ENCODE data around the gene TBCCD1. TPM values are rescaled to one million over a fixed set of nuclear protein-coding genes. Genes with fewer than 3 reads are reported as not detected.

TBCCD1 gene
- total RNA-seq (2021) (11.1 and 16.2 TPM in 2 replicates), Bru-seq, nascent RNA (percentile 75 among the genes with signal in this experiment), BruChase-seq, experiment 1, labeled RNA remaining after a 2-hour chase (percentile 68 among the genes with signal in this experiment), BruChase-seq, experiment 2, labeled RNA remaining after a 6-hour chase (percentile 75 among the genes with signal in this experiment)
- long read RNA-seq, transcript TBCCD1-201 (8 exons, 2,441 nt), result major isoform, 33 of 46 reads
- long read RNA-seq, partial matches to known transcripts, result 2 of 46 reads
- long read RNA-seq, other reads (novel, unspliced or antisense), result 8 of 46 reads

DNA sequence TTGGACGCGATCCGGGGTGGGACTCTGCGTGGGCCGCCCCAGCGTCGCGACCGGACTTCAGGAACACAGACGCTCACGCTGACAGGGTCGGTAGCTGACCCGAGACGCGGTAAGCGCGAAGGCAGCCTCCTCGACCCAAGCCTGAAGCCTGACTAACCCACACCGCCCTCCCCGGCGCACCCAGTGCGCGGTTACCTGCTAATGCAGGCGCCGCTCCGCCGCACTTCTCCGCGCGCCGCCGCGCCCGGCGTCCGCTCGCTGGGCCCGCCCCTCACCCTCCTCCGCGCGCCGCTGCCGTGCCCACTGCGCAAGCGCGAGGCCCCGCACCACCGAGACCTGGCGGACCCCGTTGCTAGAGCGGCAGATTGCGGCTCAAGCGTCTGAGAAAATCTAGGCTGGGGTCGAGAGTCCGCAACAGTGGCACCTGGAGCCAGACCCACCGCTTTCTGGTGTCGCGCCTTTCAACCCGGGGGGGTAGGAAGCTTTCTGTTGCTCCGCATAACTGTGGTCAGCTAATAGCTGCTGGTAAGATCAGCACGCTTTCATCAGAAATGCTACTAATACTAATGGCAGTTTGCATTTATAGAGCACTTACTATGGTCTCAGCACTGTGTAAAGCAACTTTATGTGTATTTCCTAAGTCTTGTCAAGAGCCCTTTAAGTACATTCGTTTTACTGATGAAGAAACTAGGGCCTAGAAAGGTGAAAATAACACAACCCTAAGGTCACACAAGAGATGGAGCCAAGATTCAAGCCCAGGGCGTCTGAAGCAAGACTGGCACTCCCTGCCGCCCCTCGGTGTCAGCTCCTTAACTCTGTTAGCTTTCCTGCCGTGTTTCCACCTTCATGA lies at the start of gene TBCCD1:
TBCCD1 (minus strand) TSS at position 268 of the 850 bp plus-strand sequence. CDS start 3,010 bp downstream, outside the sequence.
- Histone ChIP-seq H3K36me3 (ENCODE audit: low read depth) (peaks cover 5% of the 10 kb centered on the region), H3K9me3 (ENCODE audit: insufficient read depth, low read depth) (no peaks in the 10 kb centered on the region), H3K4me1 (replicated peaks; ENCODE audit: insufficient read depth) (peaks cover 31% of the 10 kb centered on the region), H2AFZ (peak within 1 kb of the TSS; percentile 96), H4K20me1 (ENCODE audit: insufficient read depth) (no peaks in the 10 kb centered on the region), H3K9me2 (ENCODE audit: insufficient read depth) (no peaks in the 10 kb centered on the region), H3F3A (ENCODE audit: insufficient read depth, low read depth) (peaks cover 21% of the 10 kb centered on the region), H3K4me2 (peak within 1 kb of the TSS; percentile 94), H3K79me2 (ENCODE audit: low read depth) (peaks cover 46% of the 10 kb centered on the region), H3K4me3 (peak within 1 kb of the TSS; percentile 75), H3K27me3 (ENCODE audit: insufficient read depth, low read depth) (no peaks in the 10 kb centered on the region), H3K27ac (peak within 1 kb of the TSS; percentile 53)
- CTCF ChIA-PET, result interaction anchor here (0.5 to 1.3 kb wide), 3 partner anchors 28 to 657 kb away, joined by 3 to 6 read pairs (median 5); no protein-coding TSS in a partner anchor
- DNase-seq, result peak; percentile 81 to 99
- POLR2A ChIA-PET (ENCODE audit: unreplicated experiment), result interaction anchor here (0.5 to 0.7 kb wide), 3 partner anchors 606 to 923 kb away, joined by 3 to 10 read pairs (median 7); no protein-coding TSS in a partner anchor
- intact Hi-C loops (cut with micrococcal nuclease; ENCODE audit: unreplicated experiment), result loop anchor here (5.0 kb wide), 3 partner anchors 185 to 255 kb away; partner anchors contain the start of gene RFC4
- TSS peak; percentile 25 for BruUV-seq (replicated peaks)
- no peak for TF ChIP-seq EZH2 (IDR thresholded peaks at IDR 0.05; ENCODE audit: low read depth)
- TF ChIP-seq, protein P1, sequence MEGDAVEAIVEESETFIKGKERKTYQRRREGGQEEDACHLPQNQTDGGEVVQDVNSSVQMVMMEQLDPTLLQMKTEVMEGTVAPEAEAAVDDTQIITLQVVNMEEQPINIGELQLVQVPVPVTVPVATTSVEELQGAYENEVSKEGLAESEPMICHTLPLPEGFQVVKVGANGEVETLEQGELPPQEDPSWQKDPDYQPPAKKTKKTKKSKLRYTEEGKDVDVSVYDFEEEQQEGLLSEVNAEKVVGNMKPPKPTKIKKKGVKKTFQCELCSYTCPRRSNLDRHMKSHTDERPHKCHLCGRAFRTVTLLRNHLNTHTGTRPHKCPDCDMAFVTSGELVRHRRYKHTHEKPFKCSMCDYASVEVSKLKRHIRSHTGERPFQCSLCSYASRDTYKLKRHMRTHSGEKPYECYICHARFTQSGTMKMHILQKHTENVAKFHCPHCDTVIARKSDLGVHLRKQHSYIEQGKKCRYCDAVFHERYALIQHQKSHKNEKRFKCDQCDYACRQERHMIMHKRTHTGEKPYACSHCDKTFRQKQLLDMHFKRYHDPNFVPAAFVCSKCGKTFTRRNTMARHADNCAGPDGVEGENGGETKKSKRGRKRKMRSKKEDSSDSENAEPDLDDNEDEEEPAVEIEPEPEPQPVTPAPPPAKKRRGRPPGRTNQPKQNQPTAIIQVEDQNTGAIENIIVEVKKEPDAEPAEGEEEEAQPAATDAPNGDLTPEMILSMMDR (conservative IDR thresholded peaks at IDR 0.05), result no peak

DNA sequence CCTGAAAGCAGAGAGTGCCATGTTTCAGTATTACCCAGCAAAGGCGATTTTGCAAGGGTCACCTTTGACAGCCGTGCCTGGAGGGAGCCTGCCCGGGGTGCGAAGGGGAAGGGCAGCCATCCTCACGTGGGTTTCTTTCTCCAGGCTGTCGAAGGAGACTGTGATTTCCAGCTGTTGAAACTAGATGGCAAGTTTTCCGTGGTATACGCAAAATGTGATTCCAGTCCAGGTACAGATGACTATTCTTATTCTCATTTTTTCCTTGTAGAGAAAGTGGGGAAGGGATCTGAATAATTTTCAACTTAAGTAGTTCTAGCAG lies 49.1 kb upstream of the TBCCD1 start:
- H3K4me2 ChIP-seq, result peak overlapping the region; percentile 68; the same call in 1 of the 2 replicates
- no peaks in the 10 kb centered on the region for H3K9me3 ChIP-seq (ENCODE audit: insufficient read depth, low read depth)
- no peak overlapping the region for H2AFZ ChIP-seq
- H3K9me2 ChIP-seq (ENCODE audit: insufficient read depth), result no peaks in the 10 kb centered on the region
- no TSS peak for BruUV-seq (replicated peaks)
- no peaks in the 10 kb centered on the region for H3K27me3 ChIP-seq (ENCODE audit: insufficient read depth, low read depth)
- ChIA-PET CTCF (interaction anchor here (0.9 to 2.9 kb wide), 12 partner anchors 19 to 374 kb away, joined by 4 to 16 read pairs (median 10); no protein-coding TSS in a partner anchor), POLR2A (ENCODE audit: unreplicated experiment) (interaction anchor here (0.5 to 0.9 kb wide), 5 partner anchors 26 to 174 kb away, joined by 3 to 9 read pairs (median 3); no protein-coding TSS in a partner anchor)
- H3K27ac ChIP-seq, result no peak overlapping the region
- H3K4me1 ChIP-seq (replicated peaks; ENCODE audit: insufficient read depth), result peaks cover 16% of the 10 kb centered on the region
- H3K36me3 ChIP-seq (ENCODE audit: low read depth), result no peaks in the 10 kb centered on the region
- TF ChIP-seq, protein P1 (conservative IDR thresholded peaks at IDR 0.05), result no peak
- TF ChIP-seq EZH2 (IDR thresholded peaks at IDR 0.05; ENCODE audit: low read depth), result no peak
- no peak overlapping the region for H3K4me3 ChIP-seq
- H3K79me2 ChIP-seq (ENCODE audit: low read depth), result no peaks in the 10 kb centered on the region
- intact Hi-C loops (cut with micrococcal nuclease; ENCODE audit: unreplicated experiment), result loop anchor here (2.0 to 10.0 kb wide), 6 partner anchors 29 to 1099 kb away; partner anchors contain the start of genes RFC4 and ST6GAL1
- DNase-seq, result no peak
- H3F3A ChIP-seq (ENCODE audit: insufficient read depth, low read depth), result peaks cover 10% of the 10 kb centered on the region; the same call in 1 of the 2 replicates
- no peaks in the 10 kb centered on the region for H4K20me1 ChIP-seq (ENCODE audit: insufficient read depth)
